ENCODE data around the gene DNAH8. TPM values are rescaled to one million over a fixed set of nuclear protein-coding genes. Genes with fewer than 3 reads are reported as not detected.

DNAH8 gene
- total and polyA plus RNA-seq, 2 experiments from 2014 or later: 0.03 to 0.15 TPM

GRCh38 chr6:39043776-39044175 lies 328.7 kb downstream of the DNAH8 start:
- TF ChIP-seq EZH2phosphoT487 (IDR thresholded peaks at IDR 0.05; ENCODE audit: low read depth, severe bottlenecking, unreplicated experiment) (no peak), EZH2 (IDR thresholded peaks at IDR 0.05; ENCODE audit: borderline replicate concordance) (no peak), CTCF (IDR thresholded peaks at IDR 0.05; ENCODE audit: poor library complexity) (no peak)

GRCh38 chr6:39044181-39044580 lies 329.1 kb downstream of the DNAH8 start:
- TF ChIP-seq EZH2phosphoT487 (IDR thresholded peaks at IDR 0.05; ENCODE audit: low read depth, severe bottlenecking, unreplicated experiment) (no peak), EZH2 (IDR thresholded peaks at IDR 0.05; ENCODE audit: borderline replicate concordance) (no peak), CTCF (IDR thresholded peaks at IDR 0.05; ENCODE audit: poor library complexity) (no peak)
- Histone ChIP-seq H3K4me3 (no peak overlapping the region), H3K36me3 (replicated peaks; ENCODE audit: insufficient read depth, low read depth) (no peaks in the 10 kb centered on the region), H3K4me2 (no peak overlapping the region), H2AFZ (no peak overlapping the region), H3K9me3 (ENCODE audit: low read depth) (no peaks in the 10 kb centered on the region), H3K27me3 (peaks cover 42% of the 10 kb centered on the region), H3K27ac (no peak overlapping the region), H3K79me2 (no peaks in the 10 kb centered on the region), H4K20me1 (ENCODE audit: insufficient read depth, poor library complexity, severe bottlenecking) (no peaks in the 10 kb centered on the region), H3K4me1 (ENCODE audit: insufficient read depth) (no peaks in the 10 kb centered on the region), H3K9me2 (replicated peaks; ENCODE audit: insufficient read depth) (no peaks in the 10 kb centered on the region)
- no peak for DNase-seq (ENCODE audit: low spot score)
- WGBS (ENCODE audit: low lambda C conversion rate, missing lambda C conversion rate): 70% methylated on average over 4 of the region's 4 CpGs

More at GRCh38 chr6:39043776-39044175, 328.7 kb downstream of the DNAH8 start:
- no peaks in the 10 kb centered on the region for H3K9me3 ChIP-seq (ENCODE audit: low read depth)
- no peak overlapping the region for H3K27ac ChIP-seq
- H3K4me1 ChIP-seq (ENCODE audit: insufficient read depth): no peaks in the 10 kb centered on the region
- 71% methylated on average over 3 of the region's 3 CpGs for WGBS (ENCODE audit: low lambda C conversion rate, missing lambda C conversion rate)
- H3K4me2 ChIP-seq: no peak overlapping the region
- peaks cover 42% of the 10 kb centered on the region for H3K27me3 ChIP-seq
- no peaks in the 10 kb centered on the region for H3K36me3 ChIP-seq (replicated peaks; ENCODE audit: insufficient read depth, low read depth)
- no peaks in the 10 kb centered on the region for H3K9me2 ChIP-seq (replicated peaks; ENCODE audit: insufficient read depth)
- no peak for DNase-seq (ENCODE audit: low spot score)
- no peaks in the 10 kb centered on the region for H3K79me2 ChIP-seq
- H2AFZ ChIP-seq: no peak overlapping the region
- H4K20me1 ChIP-seq (ENCODE audit: insufficient read depth, poor library complexity, severe bottlenecking): no peaks in the 10 kb centered on the region
- H3K4me3 ChIP-seq: no peak overlapping the region

GRCh38 chr6:39047434-39048327 lies 332.6 kb downstream of the DNAH8 start:
- no peaks in the 10 kb centered on the region for H3K79me2 ChIP-seq
- peaks cover 54% of the 10 kb centered on the region for H3K27me3 ChIP-seq
- no peaks in the 10 kb centered on the region for H3K4me1 ChIP-seq (ENCODE audit: insufficient read depth)
- WGBS (ENCODE audit: low lambda C conversion rate, missing lambda C conversion rate): 82% methylated on average over 6 of the region's 6 CpGs
- H4K20me1 ChIP-seq (ENCODE audit: insufficient read depth, poor library complexity, severe bottlenecking): no peaks in the 10 kb centered on the region
- H3K27ac ChIP-seq: no peak overlapping the region
- no peak overlapping the region for H2AFZ ChIP-seq
- peak overlapping the region; percentile 93 for H3K4me2 ChIP-seq
- H3K9me3 ChIP-seq (ENCODE audit: low read depth): no peaks in the 10 kb centered on the region
- no peak for TF ChIP-seq CTCF (IDR thresholded peaks at IDR 0.05; ENCODE audit: poor library complexity)
- H3K4me3 ChIP-seq: no peak overlapping the region
- DNase-seq (ENCODE audit: low spot score): no peak
- no peaks in the 10 kb centered on the region for H3K9me2 ChIP-seq (replicated peaks; ENCODE audit: insufficient read depth)
- no peaks in the 10 kb centered on the region for H3K36me3 ChIP-seq (replicated peaks; ENCODE audit: insufficient read depth, low read depth)
